GM18519 (cell line): Measurements from ENCODE around the gene POLR2E.

Experiments used
- ATAC-seq: cut with Tn5 transposase; IDR thresholded peaks from one replicate; pipeline ENCODE4 v1.9.1; 2021; ENCODE audit warnings: mild to moderate bottlenecking, moderate library complexity; ENCODE audit not compliant: unreplicated experiment, low FRiP score

The POLR2E gene

DNA sequence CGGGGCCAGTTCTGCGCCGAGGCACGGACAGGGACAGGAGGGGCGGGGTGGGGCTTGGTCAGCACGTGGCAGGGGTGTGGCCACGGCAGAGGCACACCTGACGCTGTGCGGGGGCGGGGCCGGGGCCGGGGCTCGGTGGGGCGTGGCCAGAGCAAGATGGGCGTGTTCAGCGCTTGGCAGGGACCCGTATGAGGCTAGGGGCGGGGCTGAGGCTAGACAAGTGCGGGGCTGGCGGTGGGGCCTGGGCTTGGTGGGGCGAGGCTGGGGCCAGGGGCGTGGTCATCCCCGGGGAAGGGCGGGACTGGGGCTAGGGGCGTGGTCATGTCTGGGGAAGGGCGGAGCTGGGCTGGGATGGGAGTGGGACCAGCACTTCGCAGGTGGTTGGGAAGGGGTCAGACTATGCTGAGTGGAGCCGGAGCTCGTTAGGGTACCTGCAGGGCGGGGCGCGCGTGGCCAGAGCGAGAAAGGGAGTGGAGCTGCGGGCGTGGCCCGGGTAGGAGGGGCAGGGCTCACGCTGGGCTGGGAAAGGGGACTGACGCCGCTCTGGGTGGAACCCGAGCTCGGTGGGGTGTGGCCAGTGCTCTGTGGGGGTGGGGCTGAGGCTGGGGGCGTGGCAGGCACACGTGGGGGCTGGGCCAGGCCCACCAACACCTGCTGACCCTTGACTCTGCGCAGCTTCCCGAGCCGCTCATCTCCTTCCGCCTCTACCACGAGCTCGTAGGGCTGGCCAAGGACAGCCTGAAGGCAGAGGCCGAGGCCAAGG, 12.8 kb downstream of the POLR2E start:
- no peak for ATAC-seq

DNA sequence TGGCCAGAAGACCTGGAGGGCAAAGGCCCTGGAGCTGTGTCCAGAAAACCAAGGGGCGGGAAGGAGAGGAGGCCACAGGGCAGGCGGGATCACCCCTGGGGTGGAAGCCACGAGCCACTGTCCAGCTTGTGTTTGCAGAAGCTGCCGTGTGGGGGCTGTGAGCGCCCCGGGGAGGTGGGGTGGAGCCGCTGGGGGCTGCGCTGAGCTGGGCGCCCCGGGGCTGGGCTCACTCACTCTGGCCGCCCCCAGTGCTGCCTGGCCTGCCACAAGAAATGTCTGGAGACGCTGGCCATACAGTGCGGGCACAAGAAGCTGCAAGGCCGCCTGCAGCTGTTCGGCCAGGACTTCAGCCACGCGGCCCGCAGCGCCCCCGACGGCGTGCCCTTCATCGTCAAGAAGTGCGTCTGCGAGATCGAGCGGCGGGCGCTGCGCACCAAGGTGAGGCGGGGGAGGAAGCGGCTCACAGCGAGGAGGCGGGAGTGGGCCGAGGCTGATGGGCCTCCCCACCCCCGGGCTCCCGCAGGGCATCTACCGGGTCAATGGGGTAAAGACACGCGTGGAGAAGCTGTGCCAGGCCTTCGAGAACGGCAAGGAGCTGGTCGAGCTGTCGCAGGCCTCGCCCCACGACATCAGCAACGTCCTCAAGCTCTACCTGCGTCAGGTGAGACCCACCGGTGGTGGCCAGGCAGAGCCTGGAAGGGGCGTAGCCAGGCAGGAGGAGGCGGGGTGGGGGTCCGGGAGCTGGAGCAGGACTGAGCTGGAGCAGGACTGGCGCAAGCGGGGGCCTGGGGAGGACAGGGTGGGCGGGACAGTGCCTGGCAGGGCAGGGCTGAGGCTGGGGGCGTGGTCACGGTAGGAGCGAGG, 13.6 kb downstream of the POLR2E start:
- no peak for ATAC-seq

DNA sequence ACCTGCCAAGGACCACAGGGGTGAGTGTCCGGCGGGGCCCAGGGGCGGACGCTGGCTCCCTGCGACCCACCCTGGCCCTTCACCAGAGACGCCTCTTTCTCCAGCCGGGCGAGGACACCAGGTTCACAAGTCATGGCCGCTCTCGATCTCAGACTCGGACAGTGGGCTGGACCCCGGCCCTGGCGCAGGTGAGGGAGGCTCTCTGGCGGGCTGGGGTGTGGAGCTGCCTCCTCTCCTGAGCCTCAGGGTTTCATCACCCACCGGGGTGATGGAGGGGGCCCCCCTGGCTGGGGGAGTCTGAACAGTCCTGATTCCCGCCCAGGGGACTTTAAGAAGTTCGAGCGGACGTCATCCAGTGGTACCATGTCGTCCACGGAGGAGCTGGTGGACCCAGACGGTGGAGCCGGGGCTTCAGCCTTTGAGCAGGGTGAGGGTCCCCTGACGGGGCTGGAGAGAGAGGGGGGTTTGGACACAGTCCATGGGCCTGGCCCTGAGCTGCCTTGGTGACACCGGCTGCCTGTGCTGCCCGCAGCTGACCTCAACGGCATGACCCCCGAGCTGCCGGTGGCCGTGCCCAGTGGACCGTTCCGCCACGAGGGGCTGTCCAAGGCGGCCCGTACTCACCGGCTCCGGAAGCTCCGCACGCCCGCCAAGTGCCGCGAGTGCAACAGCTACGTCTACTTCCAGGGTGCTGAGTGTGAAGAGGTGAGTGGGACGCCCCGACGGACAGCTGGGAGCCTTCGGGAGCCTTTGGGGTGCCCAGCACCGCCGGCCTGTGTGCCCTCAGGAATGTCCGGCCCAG, 14.6 kb downstream of the POLR2E start:
- ATAC-seq: no peak

GRCh38 chr19:1079566-1080111, 15.5 kb downstream of the POLR2E start:
- ATAC-seq: no peak

DNA sequence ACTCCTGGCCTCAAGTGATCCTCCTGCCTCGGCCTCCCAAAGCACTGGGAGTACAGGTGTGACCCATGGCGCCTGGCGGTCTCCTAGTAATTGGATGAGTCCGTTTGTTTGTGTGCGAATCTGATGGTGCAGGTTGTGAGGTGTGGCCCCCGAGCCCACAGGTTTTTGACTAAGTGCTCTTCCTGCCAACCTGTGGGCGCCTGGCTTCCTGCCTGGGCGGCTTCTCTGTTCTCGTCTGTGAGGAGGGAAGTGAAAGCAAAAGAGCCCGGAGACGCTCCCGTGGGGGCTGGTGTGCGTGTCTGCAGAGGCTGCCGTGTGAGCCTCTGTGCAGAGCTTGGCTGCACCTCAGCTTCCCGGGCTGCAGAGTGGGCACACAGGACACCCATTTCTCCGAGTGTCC, 18.2 kb downstream of the POLR2E start:
- peak; percentile 46 for ATAC-seq

DNA sequence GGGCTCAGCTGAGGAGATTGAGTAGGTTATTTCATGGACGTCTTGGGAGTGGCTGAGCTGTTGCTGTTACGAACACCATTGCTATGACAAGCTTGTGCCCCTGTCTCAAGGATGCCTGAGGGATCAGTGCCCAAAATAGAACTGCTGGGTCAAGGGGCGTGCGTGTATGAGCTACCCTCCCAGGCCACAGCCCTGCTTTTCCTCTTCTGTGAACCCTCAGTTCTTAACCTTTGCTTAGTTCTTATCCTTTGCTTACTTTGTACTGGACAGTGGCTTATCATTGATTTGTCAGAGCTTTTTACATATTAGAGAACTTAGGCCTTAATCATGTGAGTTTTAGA, 19.2 kb downstream of the POLR2E start:
- ATAC-seq: no peak

- peak; percentile 34 for ATAC-seq
Observed at GRCh38 chr19:1074544-1075283, 20.5 kb downstream of the POLR2E start.

DNA sequence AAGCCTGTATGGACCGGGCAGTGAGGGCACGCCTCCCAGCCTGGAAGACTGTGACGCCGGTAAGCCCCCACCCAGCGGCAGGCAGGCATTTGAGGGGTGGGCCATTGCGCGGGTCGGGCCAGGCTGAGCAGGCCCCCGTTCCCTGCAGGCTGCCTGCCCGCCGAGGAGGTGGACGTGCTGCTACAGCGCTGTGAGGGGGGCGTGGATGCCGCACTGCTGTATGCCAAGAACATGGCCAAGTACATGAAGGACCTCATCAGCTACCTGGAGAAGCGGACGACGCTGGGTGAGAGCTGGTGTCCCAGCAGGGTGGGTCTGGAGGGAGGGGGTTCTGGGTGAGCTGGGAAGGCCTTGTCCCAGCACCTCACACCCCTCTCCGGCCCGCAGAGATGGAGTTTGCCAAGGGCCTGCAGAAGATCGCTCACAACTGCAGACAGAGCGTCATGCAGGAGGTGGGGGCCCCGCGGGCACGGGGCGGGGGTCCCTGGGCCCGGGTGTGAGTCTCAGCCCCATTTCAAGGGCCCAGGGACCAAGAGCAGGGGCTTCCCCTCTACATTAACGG, 21.1 kb downstream of the POLR2E start:
- no peak for ATAC-seq

DNA sequence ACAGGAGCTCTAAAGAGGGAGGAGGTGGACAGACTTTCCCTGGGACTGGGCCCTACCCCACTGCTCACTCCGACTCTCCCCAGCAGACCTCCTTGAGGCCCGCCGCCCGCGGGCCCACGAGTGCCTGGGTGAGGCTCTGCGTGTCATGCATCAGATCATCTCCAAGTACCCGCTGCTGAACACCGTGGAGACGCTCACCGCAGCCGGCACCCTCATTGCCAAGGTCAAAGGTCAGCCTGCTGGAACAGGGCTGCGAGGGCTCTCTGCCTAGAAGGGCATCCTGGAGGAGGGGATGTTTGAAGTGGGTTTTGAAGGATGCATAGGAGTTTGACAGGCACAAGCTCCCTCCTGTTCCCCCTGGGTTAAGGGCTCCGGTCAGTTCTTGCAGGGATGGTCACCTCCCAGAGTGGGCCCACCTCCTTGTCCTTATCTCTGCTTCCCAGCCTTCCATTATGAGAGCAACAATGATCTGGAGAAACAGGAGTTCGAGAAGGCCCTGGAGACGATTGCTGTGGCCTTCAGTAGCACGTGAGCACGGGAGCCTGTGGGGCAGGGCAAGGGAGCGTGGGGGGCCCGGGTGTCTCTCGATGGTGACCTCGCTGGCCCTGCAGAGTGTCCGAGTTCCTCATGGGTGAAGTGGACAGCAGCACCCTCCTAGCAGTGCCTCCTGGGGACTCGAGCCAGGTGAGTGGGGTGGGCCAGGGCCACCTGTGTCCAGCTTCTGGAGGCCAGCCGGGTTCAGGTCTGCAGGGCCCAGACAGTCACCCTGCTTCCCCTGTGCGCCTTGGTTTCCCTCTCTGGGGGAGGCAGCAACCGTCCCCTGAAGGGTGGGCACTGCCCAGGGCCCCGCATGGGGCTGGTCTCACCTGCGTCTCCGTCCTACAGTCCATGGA, 21.9 kb downstream of the POLR2E start:
- ATAC-seq: no peak

DNA sequence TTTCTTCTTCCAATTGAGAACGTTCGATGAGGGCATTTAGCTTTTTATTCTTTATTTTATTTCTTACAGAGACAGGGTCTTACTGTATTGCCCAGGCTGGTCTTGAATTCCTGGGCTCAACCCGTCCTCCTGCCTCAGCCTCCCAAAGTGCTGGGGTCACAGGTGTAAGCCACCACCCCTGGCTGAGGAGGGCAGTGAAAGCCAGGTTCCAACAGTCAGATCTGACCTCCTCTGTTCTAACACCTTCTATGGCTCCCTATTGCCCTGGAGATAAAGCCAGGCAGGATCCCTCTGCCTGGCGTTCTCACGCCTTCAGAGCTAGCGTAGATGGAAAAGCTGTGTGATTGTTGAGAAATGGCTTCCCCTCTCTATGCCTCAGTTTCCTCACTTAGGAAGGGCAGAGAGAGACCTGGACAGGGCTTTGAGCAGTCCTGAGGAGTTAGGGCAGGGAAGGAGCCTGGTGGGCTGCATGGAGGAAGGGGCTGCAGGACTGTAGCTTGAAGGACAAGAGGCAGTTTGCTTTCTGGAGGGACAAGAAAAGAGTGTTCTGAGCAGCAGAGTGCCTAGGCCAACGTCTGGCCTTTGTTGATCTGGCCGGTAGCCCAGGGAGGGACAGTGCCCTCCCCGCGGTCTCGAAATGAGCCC, 22.7 kb downstream of the POLR2E start:
- no peak for ATAC-seq

DNA sequence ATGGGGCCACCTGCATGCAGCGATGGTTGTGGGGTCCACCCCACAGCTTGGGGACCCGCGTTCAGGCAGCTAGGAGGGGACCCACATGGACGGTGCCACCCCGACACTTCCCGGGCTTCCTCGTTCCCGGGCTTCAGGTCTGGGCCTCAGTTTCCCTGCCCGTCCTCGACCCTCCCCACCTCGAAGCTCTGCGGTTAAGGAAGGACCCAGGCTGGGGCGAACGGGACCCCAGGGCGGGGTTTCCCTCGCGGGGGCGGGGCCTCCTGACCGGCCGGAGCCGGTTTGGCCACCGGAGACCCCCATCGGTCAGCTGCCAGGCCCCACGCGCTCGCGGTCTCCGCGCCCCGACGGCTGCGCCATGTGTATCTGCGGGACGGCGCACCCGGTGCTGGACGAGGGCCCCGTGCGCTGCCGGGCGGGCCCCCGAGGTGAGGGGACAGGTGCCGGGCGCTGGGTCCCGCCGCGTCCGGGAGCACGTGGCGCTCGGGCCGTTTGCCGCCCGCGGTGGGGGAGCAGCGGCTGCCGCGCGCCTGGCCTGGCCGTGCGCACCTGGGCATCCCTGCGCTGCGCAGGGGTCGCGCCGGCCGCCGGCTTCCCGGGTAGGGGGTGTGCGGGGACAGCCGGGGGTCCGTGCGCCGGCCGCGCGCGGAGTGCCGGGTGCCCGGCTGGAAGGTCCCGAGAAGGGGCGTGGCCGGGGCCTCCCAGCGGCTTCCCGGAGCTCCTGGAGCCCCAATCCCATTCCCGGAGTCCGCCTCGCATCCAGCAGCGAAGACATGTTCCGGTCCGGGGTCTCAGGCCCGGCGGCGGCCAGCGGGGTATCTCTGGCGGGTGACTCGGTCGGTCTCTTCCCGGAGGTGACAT, 24.0 kb downstream of the POLR2E start:
- ATAC-seq: no peak

GRCh38 chr19:1070576-1070930, 24.6 kb downstream of the POLR2E start:
- ATAC-seq: no peak

GRCh38 chr19:1069009-1069779, 26.0 kb downstream of the POLR2E start:
- no peak for ATAC-seq

GRCh38 chr19:1068009-1069001, 26.9 kb downstream of the POLR2E start:
- ATAC-seq: no peak

GRCh38 chr19:1067341-1067957, 27.7 kb downstream of the POLR2E start:
- no peak for ATAC-seq
